ENCODE results near the gene UBQLN4.
A peak's percentile ranks its signal among the peaks of the same experiment; 100 is the strongest.

UBQLN4 gene

GRCh38 chr1:156060937-156061636, 7.5 kb upstream of the UBQLN4 start, which contains the start of gene RAB25:
RAB25 (plus strand) TSS chr1:156061160; CDS start chr1:156061401, 241 bp downstream.
- H3K4me3 ChIP-seq (ENCODE audit: low read depth, low read length), result no peak within 1 kb of the TSS
- TF ChIP-seq CTCF (IDR thresholded peaks at IDR 0.05; ENCODE audit: low read depth, low read length, missing control alignments), result no peak
- no peak for DNase-seq (ENCODE audit: low read depth)

- TF ChIP-seq CTCF (IDR thresholded peaks at IDR 0.05; ENCODE audit: low read depth, low read length, missing control alignments), result no peak
- no peak for DNase-seq (ENCODE audit: low read depth)
- H3K4me3 ChIP-seq (ENCODE audit: low read depth, low read length), result no peak overlapping the region
Observed at GRCh38 chr1:156056326-156056849, 2.8 kb upstream of the UBQLN4 start.

GRCh38 chr1:156055281-156056048, 1.9 kb upstream of the UBQLN4 start:
- peak overlapping the region; percentile 91 for H3K4me3 ChIP-seq (ENCODE audit: low read depth, low read length)
- TF ChIP-seq CTCF (IDR thresholded peaks at IDR 0.05; ENCODE audit: low read depth, low read length, missing control alignments), result no peak
- no peak for DNase-seq (ENCODE audit: low read depth)

- DNase-seq (ENCODE audit: low read depth), result peak; percentile 85
- peak within 1 kb of the TSS; percentile 91 for H3K4me3 ChIP-seq (ENCODE audit: low read depth, low read length)
- TF ChIP-seq CTCF (IDR thresholded peaks at IDR 0.05; ENCODE audit: low read depth, low read length, missing control alignments), result no peak
Observed at GRCh38 chr1:156054500-156055280, 1.1 kb upstream of the UBQLN4 start, which contains the start of gene LAMTOR2. LAMTOR2 (plus strand) TSS chr1:156054782; CDS start chr1:156054890, 108 bp downstream.

- no peak for DNase-seq (ENCODE audit: low read depth)
- TF ChIP-seq CTCF (IDR thresholded peaks at IDR 0.05; ENCODE audit: low read depth, low read length, missing control alignments), result peak; percentile 41
- peak overlapping the region; percentile 61 for H3K4me3 ChIP-seq (ENCODE audit: low read depth, low read length)
Observed at GRCh38 chr1:156052862-156053767, 483 bp downstream of the UBQLN4 start.

Data from GM12864 (cell line).